ENCODE results near the gene MYO7B. TPM values are rescaled to one million over a fixed set of nuclear protein-coding genes. Genes with fewer than 3 reads are reported as not detected.

The MYO7B gene
- total RNA-seq, 1 donor from 2014 or later = 0.29 TPM

DNA sequence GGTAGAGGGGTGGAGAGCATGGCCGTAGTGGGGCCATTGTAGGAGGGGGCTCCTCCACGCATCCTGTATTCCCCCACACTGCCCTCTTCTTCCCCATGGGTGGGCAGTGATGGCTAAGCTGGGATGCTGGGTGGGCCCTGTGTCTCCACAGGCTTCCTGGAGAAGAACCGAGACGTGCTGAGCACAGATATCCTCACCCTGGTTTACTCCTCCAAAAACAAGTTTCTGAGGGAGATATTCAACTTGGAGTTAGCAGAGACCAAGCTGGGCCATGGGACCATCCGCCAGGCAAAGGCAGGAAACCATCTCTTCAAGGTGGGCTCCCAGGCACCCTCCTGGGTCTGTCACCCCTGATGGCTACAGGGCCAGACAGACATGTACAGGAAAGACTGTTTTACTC is 52.8 kb downstream of the MYO7B start:
- no peaks in the 10 kb centered on the region for H3K36me3 Mint-ChIP-seq (ENCODE audit: unreplicated experiment)
- DNase-seq = no peak
- peaks cover 6% of the 10 kb centered on the region for H3K9me3 Mint-ChIP-seq (ENCODE audit: unreplicated experiment)
- no peaks in the 10 kb centered on the region for H3K4me1 Mint-ChIP-seq (ENCODE audit: low read depth, unreplicated experiment)
- no peak overlapping the region for H3K27ac Mint-ChIP-seq (ENCODE audit: unreplicated experiment)
- TF ChIP-seq, protein P1, sequence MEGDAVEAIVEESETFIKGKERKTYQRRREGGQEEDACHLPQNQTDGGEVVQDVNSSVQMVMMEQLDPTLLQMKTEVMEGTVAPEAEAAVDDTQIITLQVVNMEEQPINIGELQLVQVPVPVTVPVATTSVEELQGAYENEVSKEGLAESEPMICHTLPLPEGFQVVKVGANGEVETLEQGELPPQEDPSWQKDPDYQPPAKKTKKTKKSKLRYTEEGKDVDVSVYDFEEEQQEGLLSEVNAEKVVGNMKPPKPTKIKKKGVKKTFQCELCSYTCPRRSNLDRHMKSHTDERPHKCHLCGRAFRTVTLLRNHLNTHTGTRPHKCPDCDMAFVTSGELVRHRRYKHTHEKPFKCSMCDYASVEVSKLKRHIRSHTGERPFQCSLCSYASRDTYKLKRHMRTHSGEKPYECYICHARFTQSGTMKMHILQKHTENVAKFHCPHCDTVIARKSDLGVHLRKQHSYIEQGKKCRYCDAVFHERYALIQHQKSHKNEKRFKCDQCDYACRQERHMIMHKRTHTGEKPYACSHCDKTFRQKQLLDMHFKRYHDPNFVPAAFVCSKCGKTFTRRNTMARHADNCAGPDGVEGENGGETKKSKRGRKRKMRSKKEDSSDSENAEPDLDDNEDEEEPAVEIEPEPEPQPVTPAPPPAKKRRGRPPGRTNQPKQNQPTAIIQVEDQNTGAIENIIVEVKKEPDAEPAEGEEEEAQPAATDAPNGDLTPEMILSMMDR (IDR thresholded peaks at IDR 0.05; ENCODE audit: partially characterized antibody, unreplicated experiment) = no peak
- no peak overlapping the region for H3K4me3 Mint-ChIP-seq (ENCODE audit: unreplicated experiment)
- peaks cover 5% of the 10 kb centered on the region for H3K27me3 Mint-ChIP-seq (ENCODE audit: unreplicated experiment)

DNA sequence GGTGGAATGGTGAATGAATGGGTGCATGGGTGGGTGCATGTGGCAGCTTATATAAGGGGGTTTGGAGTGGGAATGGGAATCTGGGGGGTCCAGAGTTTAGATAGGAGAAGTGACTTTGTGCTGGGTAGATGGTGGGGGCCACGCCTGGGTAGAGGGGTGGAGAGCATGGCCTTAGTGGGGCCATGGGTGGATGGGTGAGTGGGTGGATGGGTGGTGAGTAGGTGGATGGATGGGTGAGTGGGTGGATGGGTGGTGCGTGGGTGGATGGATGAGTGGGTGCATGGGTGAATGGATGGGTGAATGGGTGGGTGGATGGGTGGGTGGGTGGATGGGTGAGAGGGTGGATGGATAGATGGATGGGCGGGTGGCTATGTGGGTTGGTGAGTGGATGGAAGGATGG is 53.9 kb downstream of the MYO7B start:
- Mint-ChIP-seq H3K27ac (ENCODE audit: unreplicated experiment) (no peak overlapping the region), H3K27me3 (ENCODE audit: unreplicated experiment) (peaks cover 3% of the 10 kb centered on the region), H3K4me1 (ENCODE audit: low read depth, unreplicated experiment) (no peaks in the 10 kb centered on the region), H3K4me3 (ENCODE audit: unreplicated experiment) (no peak overlapping the region), H3K36me3 (ENCODE audit: unreplicated experiment) (no peaks in the 10 kb centered on the region), H3K9me3 (ENCODE audit: unreplicated experiment) (peaks cover 4% of the 10 kb centered on the region)
- DNase-seq = no peak
- TF ChIP-seq, protein P1 (IDR thresholded peaks at IDR 0.05; ENCODE audit: partially characterized antibody, unreplicated experiment) = no peak

DNA sequence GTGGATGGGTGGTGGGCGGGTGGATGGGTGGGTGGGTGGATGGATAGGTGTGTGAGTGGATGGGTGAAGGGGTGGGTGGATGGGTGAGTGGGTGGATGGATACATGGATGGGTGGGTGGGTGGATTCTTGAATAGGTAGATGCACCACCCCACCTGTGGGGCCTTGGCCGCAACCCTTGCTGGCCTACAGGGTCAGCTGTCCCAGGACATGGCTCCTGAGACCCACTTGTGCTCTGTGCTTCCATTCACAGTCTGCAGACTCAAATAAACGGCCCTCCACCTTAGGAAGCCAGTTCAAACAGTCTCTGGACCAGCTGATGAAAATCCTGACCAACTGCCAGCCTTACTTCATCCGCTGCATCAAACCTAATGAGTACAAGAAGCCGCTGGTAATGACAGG is 54.4 kb downstream of the MYO7B start:
- H3K27ac Mint-ChIP-seq (ENCODE audit: unreplicated experiment) = no peak overlapping the region
- peaks cover 4% of the 10 kb centered on the region for H3K9me3 Mint-ChIP-seq (ENCODE audit: unreplicated experiment)
- no peaks in the 10 kb centered on the region for H3K36me3 Mint-ChIP-seq (ENCODE audit: unreplicated experiment)
- H3K4me3 Mint-ChIP-seq (ENCODE audit: unreplicated experiment) = no peak overlapping the region
- H3K27me3 Mint-ChIP-seq (ENCODE audit: unreplicated experiment) = peaks cover 4% of the 10 kb centered on the region
- TF ChIP-seq, protein P1 (IDR thresholded peaks at IDR 0.05; ENCODE audit: partially characterized antibody, unreplicated experiment) = no peak
- no peaks in the 10 kb centered on the region for H3K4me1 Mint-ChIP-seq (ENCODE audit: low read depth, unreplicated experiment)
- DNase-seq = no peak

DNA sequence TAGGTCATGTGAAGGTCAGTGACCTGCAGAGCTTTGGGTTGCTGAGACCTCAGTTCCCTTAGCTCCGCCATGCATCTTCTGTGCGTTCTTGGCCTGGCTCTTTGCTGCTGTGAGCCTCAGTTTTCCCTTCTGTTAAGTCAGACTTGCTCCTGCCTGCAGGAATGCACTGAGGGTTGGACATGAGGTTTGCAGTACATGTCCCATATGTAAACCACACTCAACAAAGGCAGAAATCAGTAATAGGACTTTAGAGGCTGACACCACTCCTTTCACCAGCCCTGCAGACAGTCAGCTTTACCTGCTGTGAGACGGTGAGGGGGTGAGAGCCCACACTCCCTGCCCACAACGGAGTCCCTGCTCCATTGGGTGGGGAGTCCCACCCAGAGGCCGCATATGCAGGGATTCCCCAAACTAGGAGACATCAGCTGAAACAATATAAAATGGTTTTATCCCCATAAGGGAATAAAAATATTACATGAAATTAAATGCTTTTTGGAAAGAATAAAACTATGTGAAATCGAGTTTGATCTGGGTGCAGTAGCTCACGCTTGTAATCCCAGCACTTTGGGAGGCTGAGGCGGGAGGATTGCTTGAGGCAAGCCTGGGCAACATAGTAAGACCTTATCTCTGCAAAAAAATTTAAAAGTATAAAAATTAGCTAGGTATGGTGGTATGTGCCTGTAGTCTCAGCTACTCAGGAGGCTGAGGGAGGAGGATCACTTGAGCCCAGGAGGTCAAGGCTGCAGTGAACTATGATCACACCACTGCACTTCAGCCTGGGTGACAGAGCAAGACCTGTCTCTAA is 55.1 kb downstream of the MYO7B start:
- no peak overlapping the region for H3K27ac Mint-ChIP-seq (ENCODE audit: unreplicated experiment)
- peaks cover 3% of the 10 kb centered on the region for H3K36me3 Mint-ChIP-seq (ENCODE audit: unreplicated experiment)
- H3K27me3 Mint-ChIP-seq (ENCODE audit: unreplicated experiment) = peaks cover 2% of the 10 kb centered on the region
- H3K9me3 Mint-ChIP-seq (ENCODE audit: unreplicated experiment) = peaks cover 2% of the 10 kb centered on the region
- DNase-seq = no peak
- TF ChIP-seq, protein P1 (IDR thresholded peaks at IDR 0.05; ENCODE audit: partially characterized antibody, unreplicated experiment) = no peak
- no peak overlapping the region for H3K4me3 Mint-ChIP-seq (ENCODE audit: unreplicated experiment)
- no peaks in the 10 kb centered on the region for H3K4me1 Mint-ChIP-seq (ENCODE audit: low read depth, unreplicated experiment)

DNA sequence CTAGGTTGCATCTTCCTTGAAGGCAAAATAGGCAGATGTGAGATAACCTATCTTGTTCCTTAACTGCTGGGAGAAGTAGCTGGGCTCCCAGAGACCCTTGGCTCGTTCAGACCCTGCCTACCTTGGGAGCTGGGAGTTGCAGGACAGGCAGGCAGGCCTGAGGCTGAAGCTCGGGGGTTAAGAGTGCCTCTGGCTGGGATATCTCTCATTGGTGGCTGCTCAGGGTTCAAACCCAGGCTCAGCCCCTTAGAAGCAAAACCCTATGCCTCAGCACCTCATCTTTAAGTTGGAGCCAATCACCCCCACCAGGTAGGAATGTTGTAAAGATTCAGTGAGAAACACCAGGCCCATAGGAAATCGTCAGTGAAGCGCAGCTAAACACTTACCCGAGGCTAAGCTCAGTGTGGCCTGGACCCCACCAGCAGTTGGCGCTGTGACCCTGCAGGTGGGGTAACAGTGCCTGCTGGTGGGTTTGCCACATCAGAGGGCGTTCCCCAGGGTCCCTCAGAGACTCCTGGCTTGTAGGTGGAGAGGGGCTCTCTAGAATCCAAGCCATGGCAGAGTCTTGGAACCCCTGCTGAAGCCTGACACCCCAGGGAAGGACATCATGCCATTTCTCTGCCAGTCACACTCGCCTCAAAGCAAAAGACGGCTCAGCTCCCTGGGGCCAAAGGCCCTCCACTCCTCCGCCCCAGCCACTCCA is 55.9 kb downstream of the MYO7B start:
- Mint-ChIP-seq H3K27me3 (ENCODE audit: unreplicated experiment) (peaks cover 2% of the 10 kb centered on the region), H3K4me3 (ENCODE audit: unreplicated experiment) (no peak overlapping the region), H3K4me1 (ENCODE audit: low read depth, unreplicated experiment) (no peaks in the 10 kb centered on the region), H3K9me3 (ENCODE audit: unreplicated experiment) (peaks cover 2% of the 10 kb centered on the region), H3K36me3 (ENCODE audit: unreplicated experiment) (peaks cover 7% of the 10 kb centered on the region), H3K27ac (ENCODE audit: unreplicated experiment) (no peak overlapping the region)
- TF ChIP-seq, protein P1 (IDR thresholded peaks at IDR 0.05; ENCODE audit: partially characterized antibody, unreplicated experiment) = peak; percentile 72
- DNase-seq = peak; percentile 81

All from glutamatergic neuron (in vitro differentiated cells).